HG02588 (cell line): ENCODE results near the gene FBXO42.
"Not testable (repeated sequence)": the region's sequence is repeated elsewhere in the genome, so short reads cannot be mapped to it uniquely, and the experiment has no call there.

Experiments
- ATAC-seq: cut with Tn5 transposase; IDR thresholded peaks from one replicate; pipeline ENCODE4 v1.9.1; 2021; ENCODE audit warnings: mild to moderate bottlenecking, moderate library complexity; ENCODE audit not compliant: unreplicated experiment

The FBXO42 gene

DNA sequence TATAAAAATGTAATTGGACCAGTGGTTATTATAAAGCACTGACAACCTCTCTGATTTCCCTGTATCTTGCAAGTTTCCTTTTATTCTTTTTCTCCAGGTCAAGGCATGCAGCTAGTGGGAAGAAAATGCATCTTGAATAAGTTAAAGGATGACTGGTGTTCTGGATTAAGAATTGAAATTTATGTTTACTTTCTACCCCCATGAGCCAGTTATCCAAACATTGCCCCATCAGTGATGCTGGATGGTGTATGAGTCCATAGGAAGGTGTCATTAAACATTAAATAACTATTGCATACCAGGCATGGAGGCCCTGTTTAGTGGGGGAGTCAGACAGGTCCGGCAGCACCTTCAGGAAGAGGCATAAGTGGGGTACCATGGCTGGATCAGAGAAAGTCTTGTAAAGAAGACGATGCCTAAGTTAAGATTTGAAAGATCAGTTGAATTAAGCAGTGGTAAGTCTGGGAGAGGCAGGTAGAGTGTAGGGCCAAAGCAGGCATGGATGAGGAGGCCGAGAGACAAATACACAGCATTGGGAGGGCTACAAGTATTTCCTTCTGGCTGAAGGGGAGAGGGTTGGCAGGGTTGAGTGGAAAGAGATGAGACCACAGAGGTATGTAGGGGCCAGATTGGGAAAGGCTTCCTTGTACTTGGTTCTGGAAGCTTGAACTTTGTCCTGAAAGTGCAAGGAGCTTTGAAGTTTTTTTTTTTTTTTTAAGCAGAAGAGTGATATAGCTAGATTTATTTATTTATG, 20.4 kb upstream of the FBXO42 start:
- no peak for ATAC-seq

- no peak for ATAC-seq
Observed at GRCh38 chr1:16371725-16372124, 19.4 kb upstream of the FBXO42 start.

- no peak for ATAC-seq
Observed at GRCh38 chr1:16369821-16370220, 17.5 kb upstream of the FBXO42 start.

GRCh38 chr1:16367968-16368890, 15.9 kb upstream of the FBXO42 start:
- ATAC-seq: no peak

DNA sequence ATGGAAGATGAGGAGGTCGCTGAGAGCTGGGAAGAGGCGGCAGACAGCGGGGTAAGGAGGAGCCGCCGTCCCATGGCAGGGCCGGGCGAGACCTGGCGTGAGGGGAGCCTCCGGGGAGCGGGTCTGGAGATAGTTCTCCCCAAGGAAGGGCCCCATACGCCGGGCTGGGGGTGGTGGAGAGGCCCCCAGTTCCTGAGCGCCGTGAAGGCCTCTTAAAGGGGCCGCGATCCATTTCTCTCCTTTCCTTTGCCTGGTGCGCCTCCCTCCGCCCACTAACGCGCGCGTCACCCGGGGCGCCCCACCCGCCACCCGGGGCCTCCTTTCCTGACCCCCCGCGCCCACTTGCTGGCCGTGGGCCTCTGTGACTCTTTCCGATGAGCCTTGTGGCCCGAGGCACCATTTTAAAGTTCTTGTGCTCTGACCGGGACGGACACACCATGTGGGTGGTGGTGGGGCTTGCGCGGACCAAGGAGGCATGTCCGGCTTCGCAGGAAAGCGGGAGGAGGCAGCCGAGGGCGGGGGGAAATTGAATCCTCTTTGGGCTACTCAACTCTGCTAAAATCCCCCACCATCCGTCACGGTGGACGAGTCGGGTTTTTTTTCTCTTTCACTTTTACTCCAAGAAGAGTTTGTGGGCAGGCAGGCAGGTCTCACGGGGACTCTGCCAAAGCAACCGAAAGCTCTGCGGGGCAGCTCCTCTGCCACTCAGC, 15.1 kb upstream of the FBXO42 start:
- ATAC-seq: peak; percentile 55

- ATAC-seq: peak; percentile 70
Observed at GRCh38 chr1:16366722-16367257, 14.5 kb upstream of the FBXO42 start, which contains the start of gene SZRD1. TSS of gene SZRD1 (plus strand) at chr1:16367242. CDS start at chr1:16367258, 16 bp downstream.

GRCh38 chr1:16365146-16365498, 12.8 kb upstream of the FBXO42 start:
- not testable (repeated sequence) for ATAC-seq

DNA sequence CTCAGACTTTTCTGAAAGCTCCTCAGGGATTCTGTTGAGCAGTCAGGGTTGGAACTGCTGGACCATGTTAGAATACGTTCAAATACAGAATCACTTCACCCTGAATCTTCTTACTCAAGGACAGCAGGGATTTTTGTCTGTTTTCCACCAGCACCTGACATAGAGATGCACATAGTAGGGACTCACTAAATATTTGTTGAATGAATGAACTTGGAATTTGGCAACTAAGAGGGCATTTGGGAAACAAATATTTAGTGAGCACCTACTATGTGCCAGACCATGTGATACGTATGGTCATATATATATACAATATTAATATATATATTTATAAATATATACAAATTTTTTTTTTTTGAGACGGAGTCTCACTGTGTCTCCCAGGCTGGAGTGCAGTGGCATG, 4.6 kb upstream of the FBXO42 start:
- ATAC-seq: no peak

DNA sequence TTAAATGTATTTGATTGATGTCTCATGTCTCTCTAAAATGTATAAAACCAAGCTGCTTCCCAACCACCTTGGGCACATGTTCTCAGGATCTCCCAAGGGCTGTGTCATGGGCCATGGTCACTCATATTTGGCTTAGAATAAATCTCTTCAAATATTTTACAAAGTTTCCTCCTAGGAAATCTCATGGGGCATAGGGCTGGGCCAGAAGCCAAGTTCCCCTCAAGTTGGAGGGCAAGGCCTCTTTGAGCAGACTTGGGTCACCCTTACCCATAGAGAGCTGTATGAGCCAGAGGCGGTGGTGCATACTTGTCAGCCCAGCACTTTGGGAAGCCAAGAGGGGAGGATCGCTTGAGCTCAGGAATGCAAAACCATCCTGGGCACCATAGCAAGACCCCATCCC, 2.3 kb upstream of the FBXO42 start:
- no peak for ATAC-seq

DNA sequence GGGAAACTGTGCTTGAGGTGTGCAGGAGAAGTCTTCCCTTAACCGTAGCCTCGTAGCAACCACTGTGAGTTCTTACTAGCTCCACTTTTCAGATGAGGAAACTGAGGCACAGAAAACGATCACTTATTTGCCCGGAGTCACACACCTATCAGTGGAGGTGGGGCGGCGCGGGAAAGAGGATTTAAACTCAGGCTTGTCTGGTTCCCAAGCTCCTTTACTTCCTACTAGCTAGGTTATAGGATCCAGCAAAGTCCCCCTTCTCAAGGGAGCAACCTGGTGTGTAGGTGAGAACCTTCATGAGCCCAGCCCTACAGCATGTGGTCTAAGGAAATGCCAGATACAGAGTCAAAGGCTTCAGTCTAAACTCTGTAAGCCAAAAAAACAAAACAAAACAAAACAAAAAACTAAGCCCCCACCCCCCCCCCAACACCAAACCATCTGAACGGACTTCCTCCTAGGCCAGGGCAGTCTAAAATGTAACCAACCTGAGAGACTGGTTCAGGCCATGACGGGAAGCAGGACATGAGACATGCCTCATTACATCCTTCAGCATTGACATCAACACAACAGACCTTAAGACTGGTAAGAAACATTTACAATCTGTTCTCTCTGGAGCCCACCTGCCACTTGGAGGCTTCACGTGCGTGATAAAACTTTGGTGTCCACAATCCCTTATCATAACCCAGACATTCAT, 709 bp upstream of the FBXO42 start:
- ATAC-seq: no peak

- no peak for ATAC-seq
Observed at GRCh38 chr1:16351456-16351993, 755 bp downstream of the FBXO42 start.

GRCh38 chr1:16349847-16350406, 2.4 kb downstream of the FBXO42 start:
- ATAC-seq: no peak

GRCh38 chr1:16348414-16349182, 3.7 kb downstream of the FBXO42 start:
- ATAC-seq: no peak

- not testable (repeated sequence) for ATAC-seq
Observed at GRCh38 chr1:16343276-16343675, 9.0 kb downstream of the FBXO42 start.

GRCh38 chr1:16342331-16343062, 9.8 kb downstream of the FBXO42 start:
- ATAC-seq: no peak

DNA sequence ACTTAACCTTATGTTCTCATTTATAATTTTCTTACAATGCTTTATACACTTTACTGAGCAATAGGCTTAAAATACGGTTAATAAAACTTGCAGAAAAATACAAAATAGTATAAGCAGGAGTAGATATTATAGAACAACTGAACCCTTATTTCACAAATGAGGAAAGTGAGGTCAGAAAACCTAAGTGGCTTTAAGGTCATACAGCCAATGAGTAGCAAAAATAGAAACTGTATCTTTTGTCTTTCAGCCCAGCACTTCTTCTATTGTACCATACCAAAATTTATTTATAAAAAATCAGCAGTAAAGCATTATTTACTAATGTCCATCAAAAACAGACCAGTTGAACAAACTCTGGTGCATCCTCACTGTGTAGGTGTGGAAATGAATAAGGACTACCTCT, 11.6 kb downstream of the FBXO42 start:
- ATAC-seq: no peak

DNA sequence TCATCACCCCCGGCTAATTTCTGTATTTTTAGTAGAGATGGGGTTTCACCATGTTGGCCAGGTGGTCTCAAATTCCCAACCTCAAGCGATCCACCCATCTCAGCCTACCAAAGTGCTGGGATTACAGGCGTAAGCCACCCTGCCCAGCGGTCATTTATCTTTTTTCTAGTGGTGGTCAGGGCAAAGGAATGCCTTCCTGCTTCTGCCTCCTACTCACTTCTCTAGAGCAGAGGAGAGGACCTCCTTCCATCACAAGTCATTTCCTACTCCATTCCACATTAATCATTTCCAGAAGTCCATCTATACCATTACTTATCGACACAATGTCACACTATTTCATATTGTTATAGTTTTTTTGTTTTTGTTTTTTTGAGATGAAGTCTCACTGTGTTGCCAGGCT, 13.3 kb downstream of the FBXO42 start:
- ATAC-seq: no peak

DNA sequence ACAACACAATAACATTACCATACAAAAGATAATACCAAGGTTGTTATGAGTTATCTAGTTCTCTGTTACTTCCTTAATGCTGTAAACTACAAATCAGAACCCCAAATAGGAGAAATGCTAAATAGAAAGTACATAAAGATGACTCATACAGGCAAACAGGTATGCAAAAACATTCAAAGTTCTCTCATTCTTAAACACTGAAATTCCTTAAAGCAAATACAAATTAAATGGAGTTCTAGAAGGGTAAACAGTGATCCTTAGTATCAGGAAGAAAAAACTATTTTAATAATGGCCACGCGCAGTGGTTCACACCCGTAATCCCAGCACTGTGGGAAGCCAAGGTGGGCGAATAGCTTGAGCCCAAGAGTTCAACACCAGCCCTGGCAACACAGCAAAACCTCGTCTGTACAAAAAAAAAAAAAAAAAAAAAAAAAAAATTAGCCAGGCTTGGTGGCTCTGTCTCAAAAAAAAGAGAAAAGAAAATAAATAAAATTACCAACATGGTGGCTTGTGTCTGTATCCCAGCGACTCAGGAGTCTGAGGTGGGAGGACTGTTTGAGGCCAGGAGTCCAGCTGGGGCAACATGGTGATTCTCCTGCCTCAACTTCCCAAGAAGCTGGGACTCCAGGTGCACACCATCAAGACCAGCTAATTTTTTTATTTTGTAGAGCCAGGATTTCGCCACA, 17.5 kb downstream of the FBXO42 start:
- ATAC-seq: no peak
